WI38 (cell line): ENCODE measurements around the gene SCRN1.

ENCODE experiments used
- H3K4me3 ChIP-seq: 2 replicates; pipeline ENCODE4 v1.5.1; 2011; ENCODE audit warnings: low read depth, mild to moderate bottlenecking, control low read depth, low read length
- TF ChIP-seq, protein P1 (sequence below): IDR thresholded peaks from 2 replicates; pipeline ENCODE4 v1.5.1; 2012; ENCODE audit warnings: low read depth, mild to moderate bottlenecking, control low read depth, low read length

The SCRN1 gene

DNA sequence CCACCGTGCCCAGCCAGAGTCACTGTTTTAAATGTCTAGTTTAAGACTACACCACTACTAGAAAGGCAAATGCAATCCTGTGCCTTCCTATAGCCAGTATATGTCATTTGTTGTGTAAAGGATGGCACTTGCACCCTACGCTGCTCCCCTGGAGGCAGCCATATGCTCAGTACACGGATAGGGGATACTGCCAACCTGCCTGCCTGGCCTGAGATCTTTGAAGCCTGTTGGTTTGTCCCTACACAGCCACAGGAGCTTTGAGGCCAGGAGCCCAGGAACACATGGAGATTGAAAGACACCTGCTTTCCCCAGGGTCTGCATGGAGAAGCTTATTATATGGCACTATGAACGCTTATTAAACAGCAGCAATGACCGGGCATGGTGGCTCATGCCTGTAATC is 2.3 kb upstream of the SCRN1 start:
- no peak overlapping the region for H3K4me3 ChIP-seq
- TF ChIP-seq, protein P1, sequence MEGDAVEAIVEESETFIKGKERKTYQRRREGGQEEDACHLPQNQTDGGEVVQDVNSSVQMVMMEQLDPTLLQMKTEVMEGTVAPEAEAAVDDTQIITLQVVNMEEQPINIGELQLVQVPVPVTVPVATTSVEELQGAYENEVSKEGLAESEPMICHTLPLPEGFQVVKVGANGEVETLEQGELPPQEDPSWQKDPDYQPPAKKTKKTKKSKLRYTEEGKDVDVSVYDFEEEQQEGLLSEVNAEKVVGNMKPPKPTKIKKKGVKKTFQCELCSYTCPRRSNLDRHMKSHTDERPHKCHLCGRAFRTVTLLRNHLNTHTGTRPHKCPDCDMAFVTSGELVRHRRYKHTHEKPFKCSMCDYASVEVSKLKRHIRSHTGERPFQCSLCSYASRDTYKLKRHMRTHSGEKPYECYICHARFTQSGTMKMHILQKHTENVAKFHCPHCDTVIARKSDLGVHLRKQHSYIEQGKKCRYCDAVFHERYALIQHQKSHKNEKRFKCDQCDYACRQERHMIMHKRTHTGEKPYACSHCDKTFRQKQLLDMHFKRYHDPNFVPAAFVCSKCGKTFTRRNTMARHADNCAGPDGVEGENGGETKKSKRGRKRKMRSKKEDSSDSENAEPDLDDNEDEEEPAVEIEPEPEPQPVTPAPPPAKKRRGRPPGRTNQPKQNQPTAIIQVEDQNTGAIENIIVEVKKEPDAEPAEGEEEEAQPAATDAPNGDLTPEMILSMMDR: no peak

DNA sequence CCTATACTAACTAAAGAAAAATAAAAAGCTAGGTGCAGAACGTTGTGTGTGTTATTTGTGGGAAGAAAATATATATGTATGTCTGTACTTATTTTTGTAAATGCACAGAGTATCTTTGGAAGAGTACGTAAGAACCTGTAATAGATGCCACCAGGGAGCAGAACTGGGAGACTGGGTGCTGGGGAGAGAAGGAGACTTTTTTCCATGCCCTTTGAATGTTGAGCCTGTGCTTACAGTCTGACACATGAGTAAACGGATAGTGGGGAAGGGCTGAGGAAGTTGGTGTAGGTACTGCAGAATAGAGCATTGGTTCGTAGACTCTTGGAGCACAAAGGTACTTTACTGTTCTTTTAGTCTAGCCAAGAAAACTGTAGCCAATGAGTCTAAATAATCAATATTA is 1.3 kb upstream of the SCRN1 start:
- TF ChIP-seq, protein P1: no peak
- no peak overlapping the region for H3K4me3 ChIP-seq

DNA sequence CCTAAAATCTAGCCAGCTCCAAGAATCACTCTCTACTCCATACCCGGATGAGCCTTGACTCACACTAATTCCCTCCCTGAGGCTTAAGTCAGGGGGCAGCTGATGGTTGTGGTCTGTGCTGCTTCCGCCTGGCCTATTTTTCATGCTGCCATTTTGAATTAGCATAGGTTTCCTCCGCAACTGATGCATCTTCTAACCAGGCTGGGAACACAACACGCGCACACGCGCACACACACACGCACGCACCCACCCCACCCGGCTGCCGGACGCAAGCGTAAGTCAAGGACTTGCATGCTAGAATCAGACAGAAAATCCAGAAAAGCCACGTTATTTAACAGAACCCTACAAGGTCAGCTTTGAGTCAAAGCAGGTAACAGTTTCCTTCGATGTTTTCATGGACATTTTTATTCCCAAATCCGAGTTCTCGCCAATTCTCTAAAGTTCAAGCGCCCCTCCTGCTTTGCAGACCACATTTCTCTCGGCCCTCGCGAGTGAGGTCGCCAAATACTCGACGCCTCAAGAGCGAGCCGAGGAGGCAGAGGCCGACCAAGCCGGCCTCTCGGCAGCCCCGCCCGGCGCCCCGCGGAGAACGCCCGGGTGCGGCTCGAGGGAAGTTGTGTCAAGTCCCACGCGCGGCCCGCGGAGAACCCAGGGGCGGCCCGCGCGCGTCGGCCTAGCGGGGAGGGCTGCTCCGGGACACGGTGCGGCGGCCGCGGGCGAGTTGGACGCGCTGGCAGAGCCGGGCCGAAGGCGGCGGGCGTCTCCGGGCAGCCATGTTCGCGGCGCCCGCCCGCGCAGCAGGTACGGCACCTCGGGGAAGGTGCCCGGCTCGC is 961 bp downstream of the SCRN1 start:
- peak overlapping the region; percentile 85 for H3K4me3 ChIP-seq
- TF ChIP-seq, protein P1: no peak

DNA sequence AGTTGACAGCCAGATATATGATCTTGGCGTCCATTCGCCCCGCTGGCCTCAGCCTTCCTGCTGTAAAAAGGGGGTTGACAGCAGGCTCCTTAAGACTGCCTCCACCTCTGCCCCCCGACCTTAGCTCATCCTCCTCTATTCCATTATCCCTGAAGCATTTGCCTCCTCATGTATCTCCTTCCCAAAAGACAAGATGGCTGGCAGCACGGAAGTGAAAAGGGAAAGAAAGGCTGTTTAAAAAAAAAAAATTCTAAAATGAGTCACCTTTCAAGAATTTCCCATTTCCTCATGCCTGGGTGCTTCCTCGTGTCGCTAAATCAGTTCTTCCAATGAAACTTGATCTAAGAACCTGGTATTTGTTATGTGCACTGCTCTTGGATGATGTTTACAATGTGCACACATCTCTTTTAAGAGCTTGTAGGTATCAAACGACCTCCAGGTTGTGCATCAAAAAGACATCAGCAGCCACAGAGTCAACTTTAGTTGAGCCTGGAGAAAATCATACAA is 1.7 kb downstream of the SCRN1 start:
- TF ChIP-seq, protein P1: no peak
- H3K4me3 ChIP-seq: peak overlapping the region; percentile 85

DNA sequence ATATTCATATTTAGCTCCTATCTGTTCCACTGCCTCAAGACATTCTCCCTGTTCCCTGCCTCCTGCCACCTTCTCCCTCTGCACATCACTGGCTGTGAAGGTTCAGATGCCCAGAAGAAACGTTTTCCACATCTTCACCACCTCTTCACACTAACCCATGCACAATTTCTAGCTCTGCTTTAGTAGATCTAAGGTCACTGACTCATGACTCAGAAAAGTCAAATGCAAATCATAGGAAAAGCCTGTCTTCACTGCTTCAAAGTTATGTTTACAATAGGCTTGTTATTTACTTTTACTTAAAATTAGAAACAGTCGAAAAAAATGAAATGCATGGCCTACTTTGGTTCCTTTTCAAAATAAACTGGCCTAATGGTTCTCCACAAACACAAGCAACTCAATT is 2.5 kb downstream of the SCRN1 start:
- TF ChIP-seq, protein P1: no peak
- peak overlapping the region; percentile 85 for H3K4me3 ChIP-seq

DNA sequence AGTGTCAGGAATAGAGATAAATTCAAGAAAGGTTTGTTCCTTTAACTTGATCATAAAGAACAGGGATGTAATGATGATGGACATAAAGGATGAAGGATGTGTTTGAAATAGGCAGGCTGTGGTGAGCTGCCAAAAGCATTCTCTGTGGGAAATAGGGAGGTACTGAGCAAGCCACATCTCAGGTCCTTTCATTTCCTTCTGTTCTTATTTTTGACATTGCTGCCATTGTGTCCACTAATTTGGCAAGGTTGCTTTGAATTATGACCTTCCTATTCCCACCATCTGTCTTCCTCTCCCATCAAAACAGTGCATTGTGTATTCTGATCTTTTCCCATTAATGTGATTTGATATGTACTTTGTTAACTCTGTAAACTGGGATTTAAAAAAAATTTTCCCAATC is 9.4 kb downstream of the SCRN1 start:
- TF ChIP-seq, protein P1: no peak
- no peak overlapping the region for H3K4me3 ChIP-seq

DNA sequence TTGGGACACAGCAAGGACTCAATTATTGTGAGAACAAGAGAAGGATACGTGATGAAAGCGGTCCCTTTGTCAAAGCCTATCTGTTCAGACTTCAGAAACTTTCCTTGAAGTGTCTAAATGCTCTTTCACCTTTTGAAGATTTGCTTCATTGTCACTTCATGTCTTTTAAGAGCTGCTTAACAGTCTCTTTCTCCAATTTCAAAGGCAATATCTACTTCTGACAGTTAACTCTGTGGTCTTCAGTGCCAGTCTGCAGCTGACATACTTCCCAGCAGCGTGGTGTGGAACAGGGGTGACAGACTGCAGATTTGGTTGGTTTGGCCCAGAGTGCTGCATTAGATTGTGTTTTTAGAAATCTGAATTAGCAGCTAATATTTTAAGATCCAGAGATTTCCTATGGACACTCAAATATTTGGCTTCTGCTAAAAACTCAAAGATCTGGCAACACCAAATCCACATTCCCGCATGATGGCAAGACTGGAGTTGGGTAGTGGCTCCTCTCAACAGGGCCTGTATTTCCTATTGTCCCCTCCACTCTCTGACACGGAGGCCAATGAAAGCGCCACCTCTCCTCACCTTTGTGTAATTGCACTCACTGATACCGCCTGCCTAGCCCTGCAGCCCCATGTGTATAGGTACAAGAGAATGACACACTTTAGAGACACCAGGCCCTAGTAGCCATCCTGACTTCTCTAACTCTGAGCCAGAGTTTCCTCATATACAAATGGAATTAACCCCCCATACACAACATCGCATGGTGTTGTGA is 11.5 kb downstream of the SCRN1 start:
- TF ChIP-seq, protein P1: no peak
- H3K4me3 ChIP-seq: no peak overlapping the region
